Liver (tissue), 3 donors: Measurements from ENCODE around the gene PIH1D2.

Source experiments
- ATF3 ChIP-seq: IDR thresholded peaks from 2 replicates; pipeline ENCODE4 v1.6.1; 2016; ENCODE audit warnings: antibody characterized with exemption
- CTCF ChIP-seq: fragments of 150-350 bp; IDR thresholded peaks from 2 replicates; pipeline ENCODE4 v1.5.1; 2017; ENCODE audit warnings: improper control_type of control experiment, low read depth, low read length; ENCODE audit not compliant: missing input control
- FOXA1 ChIP-seq: IDR thresholded peaks from 2 replicates; pipeline ENCODE4 v1.6.1; 2016; ENCODE audit warnings: antibody characterized with exemption
- FOXA2 ChIP-seq: IDR thresholded peaks from 2 replicates; pipeline ENCODE4 v1.6.1; 2016; ENCODE audit warnings: antibody characterized with exemption
- MAX ChIP-seq: IDR thresholded peaks from 2 replicates; pipeline ENCODE4 v1.6.1; 2016; ENCODE audit warnings: antibody characterized with exemption
- RAD21 ChIP-seq, 2 donors: IDR thresholded peaks; 2 replicates each; pipeline ENCODE4 v1.6.1; 2016; ENCODE audit warnings: antibody characterized with exemption in 2 of 2, mild to moderate bottlenecking in 2 of 2
- REST ChIP-seq: IDR thresholded peaks from 2 replicates; pipeline ENCODE4 v1.6.1; 2016; ENCODE audit warnings: antibody characterized with exemption, mild to moderate bottlenecking
- SP1 ChIP-seq: IDR thresholded peaks from 2 replicates; pipeline ENCODE4 v1.6.1; 2018; ENCODE audit warnings: antibody characterized with exemption, mild to moderate bottlenecking
- TAF1 ChIP-seq: conservative IDR thresholded peaks from 2 replicates; pipeline ENCODE4 v1.6.1; 2016; ENCODE audit warnings: antibody characterized with exemption, mild to moderate bottlenecking
- YY1 ChIP-seq: IDR thresholded peaks from 2 replicates; pipeline ENCODE4 v1.6.1; 2016; ENCODE audit warnings: antibody characterized with exemption, mild to moderate bottlenecking
- ZBTB33 ChIP-seq: IDR thresholded peaks from 2 replicates; pipeline ENCODE4 v1.6.1; 2016; ENCODE audit warnings: antibody characterized with exemption
- donor health status: healthy.
- donor health status: healthy.

GRCh38 chr11:112097734-112098528 lies 24.1 kb upstream of the PIH1D2 start:
- TF ChIP-seq YY1: no peak
- TF ChIP-seq TAF1: no peak
- no peak for TF ChIP-seq RAD21 (IDR thresholded peaks at IDR 0.05)
- TF ChIP-seq CTCF: no peak
- no peak for TF ChIP-seq MAX
- TF ChIP-seq FOXA1: no peak
- TF ChIP-seq ATF3: no peak
- TF ChIP-seq ZBTB33: no peak
- TF ChIP-seq REST: no peak
- no peak for TF ChIP-seq SP1
- TF ChIP-seq FOXA2: no peak
